ENCODE data around the gene CYP4F22. TPM values are rescaled to one million over a fixed set of nuclear protein-coding genes. Genes with fewer than 3 reads are reported as not detected.

The CYP4F22 gene
- total RNA-seq, 1 experiment from 2014 or later, result 4.9 TPM

- H3K27ac ChIP-seq (ENCODE audit: low read depth, low read length), result peak overlapping the region; percentile 30; the same call in 1 of the 2 replicates
- peaks cover 12% of the 10 kb centered on the region for H3K27me3 ChIP-seq (ENCODE audit: insufficient read depth, low read length)
- H3K4me2 ChIP-seq (ENCODE audit: low read length), result peak overlapping the region; percentile 38
- ATAC-seq (peak; percentile 91), DNase-seq (ENCODE audit: low read depth, low spot score) (no peak)
- ChIA-PET POLR2A (no interaction called here), RAD21 (ENCODE audit: low non-redundant PET in 1 of 2, low total read pairs in 2 of 2, uncharacterized antibody in 2 of 2, unreplicated experiment in 2 of 2) (interaction anchor here in 1 of 2 experiments (0.5 kb wide), 1 partner anchor 342 kb away, joined by 3 read pairs; no protein-coding TSS in a partner anchor), CTCF (no interaction called here)
- no peak overlapping the region for H3K9ac ChIP-seq (ENCODE audit: low read length)
- no peaks in the 10 kb centered on the region for H3K36me3 ChIP-seq (ENCODE audit: control insufficient read depth in 1 of 2, insufficient read depth in 2 of 2, low read length in 2 of 2)
- no peaks in the 10 kb centered on the region for H3K79me2 ChIP-seq (ENCODE audit: insufficient read depth, low read length)
- no TSS peak for BruUV-seq (replicated peaks)
- H3K4me1 ChIP-seq (ENCODE audit: control insufficient read depth in 1 of 2, insufficient read depth in 2 of 2, low read length in 2 of 2), result peaks cover 22 to 25% of the 10 kb centered on the region in 2 experiments
- H3K9me3 ChIP-seq (ENCODE audit: control insufficient read depth in 1 of 2, insufficient read depth in 1 of 2, low read depth in 1 of 2, low read length in 2 of 2), result no peaks in the 10 kb centered on the region
- no peaks in the 10 kb centered on the region for H4K20me1 ChIP-seq (ENCODE audit: insufficient read depth)
- intact Hi-C loops (cut with micrococcal nuclease), result no loop called here
- H3K4me3 ChIP-seq (replicated peaks in 1 of 2; ENCODE audit: low read depth in 1 of 2, low read length in 2 of 2), result no peak overlapping the region
- no peak overlapping the region for H2AFZ ChIP-seq (ENCODE audit: low read depth, low read length, poor library complexity, severe bottlenecking)
- no peaks in the 10 kb centered on the region for H3K9me2 ChIP-seq (ENCODE audit: insufficient read depth)
- TF ChIP-seq FOSL1 (IDR thresholded peaks at IDR 0.05; ENCODE audit: low read depth) (no peak), ZNF274 (IDR thresholded peaks at IDR 0.05; ENCODE audit: low read depth, low read length) (no peak), SP1 (IDR thresholded peaks at IDR 0.05; ENCODE audit: low read depth) (no peak), EZH2phosphoT487 (IDR thresholded peaks at IDR 0.05; ENCODE audit: borderline replicate concordance) (no peak), POLR2AphosphoS5 (IDR thresholded peaks at IDR 0.05; ENCODE audit: low read depth, low read length) (no peak), CBX3 (IDR thresholded peaks at IDR 0.05; ENCODE audit: low read depth) (no peak), EGR1 (IDR thresholded peaks at IDR 0.05; ENCODE audit: low read depth) (no peak), CEBPB (IDR thresholded peaks at IDR 0.05; ENCODE audit: low read depth) (no peak), SIN3A (IDR thresholded peaks at IDR 0.05; ENCODE audit: low read depth) (no peak), ZBTB33 (IDR thresholded peaks at IDR 0.05; ENCODE audit: extremely low read depth, insufficient replicate concordance, low read length) (no peak), RAD21 (IDR thresholded peaks at IDR 0.05; ENCODE audit: low read depth) (no peak), MAX (IDR thresholded peaks at IDR 0.05) (no peak), JUND (IDR thresholded peaks at IDR 0.05) (no peak), EZH2 (IDR thresholded peaks at IDR 0.05) (no peak)
- TF ChIP-seq, protein P1, sequence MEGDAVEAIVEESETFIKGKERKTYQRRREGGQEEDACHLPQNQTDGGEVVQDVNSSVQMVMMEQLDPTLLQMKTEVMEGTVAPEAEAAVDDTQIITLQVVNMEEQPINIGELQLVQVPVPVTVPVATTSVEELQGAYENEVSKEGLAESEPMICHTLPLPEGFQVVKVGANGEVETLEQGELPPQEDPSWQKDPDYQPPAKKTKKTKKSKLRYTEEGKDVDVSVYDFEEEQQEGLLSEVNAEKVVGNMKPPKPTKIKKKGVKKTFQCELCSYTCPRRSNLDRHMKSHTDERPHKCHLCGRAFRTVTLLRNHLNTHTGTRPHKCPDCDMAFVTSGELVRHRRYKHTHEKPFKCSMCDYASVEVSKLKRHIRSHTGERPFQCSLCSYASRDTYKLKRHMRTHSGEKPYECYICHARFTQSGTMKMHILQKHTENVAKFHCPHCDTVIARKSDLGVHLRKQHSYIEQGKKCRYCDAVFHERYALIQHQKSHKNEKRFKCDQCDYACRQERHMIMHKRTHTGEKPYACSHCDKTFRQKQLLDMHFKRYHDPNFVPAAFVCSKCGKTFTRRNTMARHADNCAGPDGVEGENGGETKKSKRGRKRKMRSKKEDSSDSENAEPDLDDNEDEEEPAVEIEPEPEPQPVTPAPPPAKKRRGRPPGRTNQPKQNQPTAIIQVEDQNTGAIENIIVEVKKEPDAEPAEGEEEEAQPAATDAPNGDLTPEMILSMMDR (IDR thresholded peaks at IDR 0.05 in 2 of 3, conservative IDR thresholded peaks at IDR 0.05 in 1 of 3; ENCODE audit: borderline replicate concordance in 1 of 3, insufficient read depth in 1 of 3, low read depth in 2 of 3, low read length in 2 of 3), result no peak
Observed at GRCh38 chr19:15563325-15563794, 55.0 kb downstream of the CYP4F22 start.

Measured in HCT116 (cell line).